Left ventricle myocardium inferior (tissue), 1 donor: ENCODE measurements around the gene CCNE1. TPM values are rescaled to one million over a fixed set of nuclear protein-coding genes. Genes with fewer than 3 reads are reported as not detected.

Experiments used
- DNase-seq: peaks from one replicate; pipeline ENCODE4 v3.0.0-alpha.2; 2020
- H3K27ac ChIP-seq: fragments of 200-600 bp; replicated peaks from 2 replicates; pipeline ENCODE4 v1.8.0; 2021
- H3K27me3 ChIP-seq: fragments of 200-600 bp; 2 replicates; pipeline ENCODE4 v1.8.0; 2021; ENCODE audit warnings: low read depth
- H3K36me3 ChIP-seq: fragments of 200-600 bp; 2 replicates; pipeline ENCODE4 v1.8.0; 2021
- H3K4me1 ChIP-seq: fragments of 200-600 bp; 2 replicates; pipeline ENCODE4 v1.8.0; 2021
- H3K4me3 ChIP-seq: fragments of 200-600 bp; 2 replicates; pipeline ENCODE4 v1.8.0; 2021; ENCODE audit warnings: mild to moderate bottlenecking, moderate library complexity
- H3K9me3 ChIP-seq: fragments of 200-600 bp; replicated peaks from 2 replicates; pipeline ENCODE4 v1.8.0; 2021
- CTCF ChIP-seq: fragments of 200-600 bp; IDR thresholded peaks from 2 replicates; pipeline ENCODE4 v1.8.0; 2021; ENCODE audit warnings: antibody characterized with exemption, mild to moderate bottlenecking, borderline replicate concordance
- intact Hi-C: fragments of 100-400 bp; cut with micrococcal nuclease; formaldehyde crosslinking; loops from one replicate; pipeline ENCODE4 v1.11.0; 2022
- total RNA-seq: library from RNA; stranded (reverse); fragmentation: NEBNext Ultra II Directional; extraction: Animal tissue kit (Norgen Biotek cat#: 25700); gene quantifications from one replicate; pipeline ENCODE4 v1.2.1, GENCODE V29; 2021
- donor health status: DM: no; HTN: yes; CAD: no; lungs with severe emphysema.

Gene CCNE1
- total RNA-seq, 1 donor from 2014 or later: 3.1 TPM

- no peaks in the 10 kb centered on the region for H3K4me1 ChIP-seq
- DNase-seq: no peak
- intact Hi-C loops: no loop called here
- H3K9me3 ChIP-seq: no peaks in the 10 kb centered on the region
- no peaks in the 10 kb centered on the region for H3K36me3 ChIP-seq
- TF ChIP-seq CTCF: no peak
- H3K4me3 ChIP-seq: no peak overlapping the region
- H3K27ac ChIP-seq: no peak overlapping the region
- peaks cover 31% of the 10 kb centered on the region for H3K27me3 ChIP-seq
These were observed 29.6 kb upstream of the CCNE1 start for GRCh38 chr19:29782260-29782580.

GRCh38 chr19:29783627-29784190, 28.1 kb upstream of the CCNE1 start:
- intact Hi-C loops: no loop called here
- peaks cover 20% of the 10 kb centered on the region for H3K27me3 ChIP-seq
- no peak overlapping the region for H3K4me3 ChIP-seq
- DNase-seq: no peak
- H3K9me3 ChIP-seq: no peaks in the 10 kb centered on the region
- H3K4me1 ChIP-seq: no peaks in the 10 kb centered on the region
- no peak for TF ChIP-seq CTCF
- no peak overlapping the region for H3K27ac ChIP-seq
- no peaks in the 10 kb centered on the region for H3K36me3 ChIP-seq

- DNase-seq: no peak
- no peak overlapping the region for H3K27ac ChIP-seq
- H3K36me3 ChIP-seq: no peaks in the 10 kb centered on the region
- intact Hi-C loops: no loop called here
- no peak overlapping the region for H3K4me3 ChIP-seq
- TF ChIP-seq CTCF: no peak
- peaks cover 10% of the 10 kb centered on the region for H3K27me3 ChIP-seq
- no peaks in the 10 kb centered on the region for H3K9me3 ChIP-seq
- no peaks in the 10 kb centered on the region for H3K4me1 ChIP-seq
These were observed 27.1 kb upstream of the CCNE1 start for GRCh38 chr19:29784598-29785223.

GRCh38 chr19:29785360-29785759, 26.4 kb upstream of the CCNE1 start:
- intact Hi-C loops: no loop called here
- no peak for TF ChIP-seq CTCF
- Histone ChIP-seq H3K4me1 (no peaks in the 10 kb centered on the region), H3K36me3 (no peaks in the 10 kb centered on the region), H3K4me3 (no peak overlapping the region), H3K27me3 (peaks cover 4% of the 10 kb centered on the region), H3K27ac (no peak overlapping the region), H3K9me3 (no peaks in the 10 kb centered on the region)
- no peak for DNase-seq

- intact Hi-C loops: no loop called here
- no peaks in the 10 kb centered on the region for H3K36me3 ChIP-seq
- no peak for TF ChIP-seq CTCF
- H3K9me3 ChIP-seq: no peaks in the 10 kb centered on the region
- no peak overlapping the region for H3K27ac ChIP-seq
- H3K27me3 ChIP-seq: no peaks in the 10 kb centered on the region
- no peaks in the 10 kb centered on the region for H3K4me1 ChIP-seq
- no peak for DNase-seq
- H3K4me3 ChIP-seq: no peak overlapping the region
These were observed 25.7 kb upstream of the CCNE1 start for GRCh38 chr19:29785955-29786589.
